Fibroblast of pulmonary artery (primary cell): ENCODE results near the gene CD160.

Experiments used
- DNase-seq: peaks from one replicate; pipeline ENCODE4 v3.0.0-alpha.2; 2010; ENCODE audit warnings: low read depth
- H3K4me3 ChIP-seq: replicated peaks from 2 replicates; pipeline ENCODE4 v1.5.1; 2011; ENCODE audit warnings: low read depth, mild to moderate bottlenecking, control low read depth, low read length, moderate library complexity
- TF ChIP-seq, protein P1 (sequence below): IDR thresholded peaks from 2 replicates; pipeline ENCODE4 v1.5.1; 2011; ENCODE audit warnings: mild to moderate bottlenecking, control low read depth, low read length, inconsistent platforms; ENCODE audit errors: missing control alignments

The CD160 gene

DNA sequence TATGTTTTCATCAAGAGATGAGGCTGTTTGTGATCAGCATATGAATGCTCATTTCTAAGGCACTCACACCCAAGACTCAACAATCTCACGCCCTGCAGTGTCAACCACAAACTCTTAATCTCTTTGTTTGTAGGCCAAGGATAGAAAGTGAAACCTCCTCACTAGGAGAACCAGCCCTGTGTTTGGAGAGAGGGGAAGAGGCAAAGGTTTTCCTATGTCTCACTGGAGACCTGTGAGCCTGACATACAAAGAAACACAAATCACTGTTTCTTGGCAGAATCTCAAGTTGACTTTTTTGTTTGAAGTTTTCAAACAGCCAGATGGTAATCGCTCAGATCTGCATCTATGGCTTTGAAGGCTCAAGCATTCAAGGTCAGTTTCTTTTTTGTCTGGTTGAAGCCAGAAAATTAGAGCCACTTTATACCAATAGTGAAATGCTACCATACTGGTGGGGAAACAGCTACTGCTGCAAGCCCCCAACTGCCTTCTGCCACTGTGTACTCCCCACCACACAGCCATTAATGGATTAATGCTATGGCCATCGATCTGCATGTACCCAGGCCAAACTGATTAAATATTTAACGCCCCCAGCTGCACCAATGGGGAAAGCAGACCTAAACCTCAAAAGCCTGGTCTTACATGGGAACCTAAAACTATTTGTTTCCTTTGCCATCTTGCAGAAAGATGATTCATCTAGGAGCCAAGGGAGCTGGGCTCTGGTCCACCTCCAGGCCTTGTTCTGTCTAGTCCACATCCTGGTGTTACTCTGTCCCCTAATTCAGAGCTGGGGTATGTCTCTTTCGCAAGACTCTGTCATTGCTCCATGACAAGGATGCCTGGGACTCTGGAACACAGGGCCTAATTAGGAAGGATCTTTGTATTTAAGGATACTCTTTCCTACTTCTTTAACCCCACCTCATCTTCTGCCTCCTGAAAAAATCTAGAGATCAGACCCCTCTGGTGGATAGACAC, 28.4 kb upstream of the CD160 start:
- DNase-seq, result peak; percentile 58
- TF ChIP-seq, protein P1, sequence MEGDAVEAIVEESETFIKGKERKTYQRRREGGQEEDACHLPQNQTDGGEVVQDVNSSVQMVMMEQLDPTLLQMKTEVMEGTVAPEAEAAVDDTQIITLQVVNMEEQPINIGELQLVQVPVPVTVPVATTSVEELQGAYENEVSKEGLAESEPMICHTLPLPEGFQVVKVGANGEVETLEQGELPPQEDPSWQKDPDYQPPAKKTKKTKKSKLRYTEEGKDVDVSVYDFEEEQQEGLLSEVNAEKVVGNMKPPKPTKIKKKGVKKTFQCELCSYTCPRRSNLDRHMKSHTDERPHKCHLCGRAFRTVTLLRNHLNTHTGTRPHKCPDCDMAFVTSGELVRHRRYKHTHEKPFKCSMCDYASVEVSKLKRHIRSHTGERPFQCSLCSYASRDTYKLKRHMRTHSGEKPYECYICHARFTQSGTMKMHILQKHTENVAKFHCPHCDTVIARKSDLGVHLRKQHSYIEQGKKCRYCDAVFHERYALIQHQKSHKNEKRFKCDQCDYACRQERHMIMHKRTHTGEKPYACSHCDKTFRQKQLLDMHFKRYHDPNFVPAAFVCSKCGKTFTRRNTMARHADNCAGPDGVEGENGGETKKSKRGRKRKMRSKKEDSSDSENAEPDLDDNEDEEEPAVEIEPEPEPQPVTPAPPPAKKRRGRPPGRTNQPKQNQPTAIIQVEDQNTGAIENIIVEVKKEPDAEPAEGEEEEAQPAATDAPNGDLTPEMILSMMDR, result no peak
- no peak overlapping the region for H3K4me3 ChIP-seq

DNA sequence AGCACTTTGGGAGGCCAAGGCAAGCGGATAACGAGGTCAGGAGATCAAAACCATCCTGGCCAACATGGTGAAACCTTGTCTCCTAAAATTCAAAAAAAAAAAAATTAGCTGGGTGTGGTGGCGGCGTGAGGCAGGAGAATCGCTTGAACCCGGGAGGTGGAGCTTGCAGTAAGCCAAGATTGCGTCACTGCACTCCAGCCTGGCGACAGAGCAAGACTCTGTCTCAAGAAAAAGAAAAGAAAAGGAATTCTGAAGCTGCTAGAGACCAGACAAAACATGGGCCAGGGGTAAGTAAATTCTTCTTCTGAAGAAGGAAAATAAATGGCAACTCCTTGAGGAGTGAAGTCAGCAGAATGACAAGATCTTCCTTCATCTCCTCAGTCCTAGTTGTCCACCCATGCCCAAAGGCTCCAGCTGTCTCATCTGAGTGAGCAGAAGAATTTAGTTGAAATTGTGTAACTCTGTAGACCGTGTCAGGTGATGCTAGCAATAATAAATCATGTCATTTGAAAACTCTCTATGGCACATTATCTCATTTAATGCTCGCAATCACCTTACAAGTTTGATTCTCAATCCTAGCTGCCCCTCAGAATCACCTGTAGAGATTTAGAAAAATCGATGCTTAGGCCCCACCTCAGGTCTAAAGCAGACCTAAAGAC, 26.4 kb upstream of the CD160 start:
- no peak overlapping the region for H3K4me3 ChIP-seq
- DNase-seq, result no peak
- TF ChIP-seq, protein P1, result no peak

DNA sequence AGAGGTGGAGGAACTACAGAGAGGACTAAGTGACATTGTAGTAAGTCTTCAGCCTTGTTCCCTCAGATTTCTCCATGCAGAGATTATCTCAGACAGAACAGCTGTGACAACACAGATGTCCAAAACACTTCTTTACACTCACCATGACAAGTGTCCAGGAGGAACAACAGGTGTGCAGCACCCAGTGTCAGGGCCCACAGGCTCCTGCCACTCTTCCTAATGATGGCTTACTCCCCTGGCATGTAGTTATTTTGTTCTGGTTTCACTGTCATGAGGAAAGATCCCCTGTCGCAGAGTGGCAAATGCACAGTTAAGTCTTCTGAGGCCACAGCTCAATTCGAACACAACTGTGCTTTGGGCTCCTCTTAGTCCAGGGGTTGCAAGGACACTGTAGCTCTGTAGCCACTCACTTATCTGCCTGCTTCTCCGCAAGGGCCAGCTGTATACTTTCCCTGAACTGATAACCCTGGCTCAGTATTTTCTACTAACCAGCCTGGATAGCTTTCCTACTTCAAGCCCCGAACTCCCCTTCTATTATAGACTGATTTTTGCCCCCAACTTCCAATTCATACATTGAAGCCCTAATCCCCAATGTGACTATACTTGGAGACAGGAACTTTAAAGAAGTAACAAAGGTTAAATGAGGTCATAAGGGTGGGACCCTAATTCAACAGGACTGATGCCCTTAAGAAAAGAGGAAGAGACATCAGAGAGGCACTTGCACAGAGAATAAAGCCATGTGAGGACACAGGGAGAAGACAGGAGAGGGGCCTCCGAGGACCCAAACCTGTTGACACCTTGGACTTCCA, 23.3 kb upstream of the CD160 start:
- no peak for DNase-seq
- H3K4me3 ChIP-seq, result no peak overlapping the region
- TF ChIP-seq, protein P1, result no peak

DNA sequence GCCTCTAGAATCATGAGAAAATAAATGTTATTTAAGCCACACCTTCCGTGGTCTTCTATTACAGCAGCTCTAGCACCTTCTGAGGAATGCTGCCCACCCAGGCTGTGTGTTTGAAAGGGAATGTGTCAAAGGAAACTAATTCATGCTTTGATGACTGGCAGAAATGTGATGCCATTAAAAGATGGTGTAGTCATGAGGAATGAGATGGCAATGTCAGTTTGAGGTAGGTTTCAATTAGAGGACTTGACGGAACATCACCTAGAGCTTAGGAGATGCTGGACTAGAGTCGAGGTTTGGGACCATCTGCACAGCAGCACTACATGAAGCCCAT, 22.7 kb upstream of the CD160 start:
- TF ChIP-seq, protein P1, result no peak
- no peak overlapping the region for H3K4me3 ChIP-seq
- no peak for DNase-seq

DNA sequence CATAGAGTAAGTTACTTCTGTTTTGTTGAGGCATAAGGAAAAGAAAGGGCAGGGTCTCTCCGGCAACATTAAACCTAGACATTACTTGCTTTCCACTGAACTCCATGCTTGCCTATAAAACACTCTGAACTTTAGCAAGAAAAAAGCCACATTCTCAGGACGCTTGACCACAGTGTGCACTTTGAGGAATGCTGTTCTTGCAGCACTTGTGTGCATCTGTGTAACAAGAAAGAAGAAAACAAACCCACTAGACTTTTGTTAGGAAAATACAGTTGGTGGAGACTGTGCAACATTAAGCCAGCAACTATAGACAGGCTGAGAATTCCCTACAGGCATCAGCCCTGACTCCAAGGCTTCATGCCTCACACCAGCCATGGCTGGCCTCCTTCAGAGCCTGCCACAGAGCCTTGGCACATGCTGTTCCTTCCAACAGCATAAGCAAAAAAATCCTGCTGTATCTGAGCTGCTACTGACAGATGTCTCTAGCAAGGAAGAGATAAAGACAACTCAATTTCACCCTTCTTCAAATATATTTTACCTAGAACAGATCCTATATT, 17.9 kb upstream of the CD160 start:
- TF ChIP-seq, protein P1, result no peak
- no peak for DNase-seq
- H3K4me3 ChIP-seq, result no peak overlapping the region

DNA sequence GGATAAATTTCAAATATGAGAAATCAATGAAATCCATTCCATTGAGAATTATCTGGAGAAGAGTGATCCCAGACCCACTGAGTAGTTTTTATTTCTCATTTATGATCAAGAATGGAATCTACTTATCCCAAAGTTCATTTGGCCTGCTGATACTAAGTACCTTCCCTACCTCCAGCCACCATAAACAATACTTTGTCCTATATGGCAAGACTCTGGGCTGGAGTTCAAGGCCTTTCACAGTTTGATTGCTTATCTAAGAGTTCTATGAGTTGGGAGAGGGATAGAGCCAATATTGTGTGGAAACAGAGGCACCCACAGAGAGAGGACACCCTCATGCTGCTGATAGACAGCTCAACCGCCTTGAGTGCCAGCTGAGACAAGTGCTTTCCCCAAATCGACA, 17.2 kb upstream of the CD160 start:
- no peak overlapping the region for H3K4me3 ChIP-seq
- TF ChIP-seq, protein P1, result no peak
- no peak for DNase-seq
